Breast epithelium (tissue), 4 donors: ENCODE data around the gene BRD9. TPM values are rescaled to one million over a fixed set of nuclear protein-coding genes. Genes with fewer than 3 reads are reported as not detected.
"Not testable (repeated sequence)": the region's sequence is repeated elsewhere in the genome, so short reads cannot be mapped to it uniquely, and the experiment has no call there.

Experiments used
- DNase-seq, 2 donors: peaks; one replicate each; pipeline ENCODE4 v3.0.0-alpha.2; 2019; ENCODE audit warnings: low spot score in 2 of 2
- H3K27ac ChIP-seq, 2 donors: fragments of 200-600 bp; sonication (generic) in 1 of 2; one replicate each; pipeline ENCODE4 v1.5.1; 2016 to 2019; ENCODE audit warnings: mild to moderate bottlenecking in 1 of 2
- H3K27me3 ChIP-seq, 2 donors: fragments of 200-600 bp; sonication (generic) in 1 of 2; one replicate each; pipeline versions ENCODE4 v1.5.1 to v1.6.0; 2017 to 2019; ENCODE audit warnings: control low read depth in 1 of 2, mild to moderate bottlenecking in 1 of 2
- H3K36me3 ChIP-seq: fragments of 200-600 bp; one replicate; pipeline ENCODE4 v1.5.1; 2019
- H3K4me1 ChIP-seq, 2 donors: fragments of 200-600 bp; sonication (generic); one replicate each; pipeline ENCODE4 v1.5.1; 2016 to 2019; ENCODE audit warnings: control low read depth in 1 of 2
- H3K4me3 ChIP-seq, 3 donors: fragments of 200-600 bp; sonication (generic); 1 replicate in 2 of 3; 2 replicates in 1 of 3; pipeline ENCODE4 v1.5.1; 2016 to 2019; ENCODE audit warnings: mild to moderate bottlenecking in 3 of 3, moderate library complexity in 2 of 3
- H3K9me3 ChIP-seq, 2 donors: fragments of 200-600 bp; sonication (generic) in 1 of 2; one replicate each; pipeline ENCODE4 v1.5.1; 2016 to 2019; ENCODE audit warnings: control low read depth in 1 of 2
- POLR2A ChIP-seq: fragments of 450-650 bp; IDR thresholded peaks from one replicate; pipeline ENCODE4 v1.6.1; 2016; ENCODE audit warnings: antibody characterized with exemption, mild to moderate bottlenecking, moderate library complexity
- POLR2AphosphoS5 ChIP-seq, 3 donors: sonication (generic); formaldehyde crosslinking; IDR thresholded peaks; one replicate each; pipeline ENCODE4 v1.6.1; 2017; ENCODE audit warnings: antibody characterized with exemption in 3 of 3
- intact Hi-C: fragments of 100-400 bp; cut with DNase I; formaldehyde crosslinking; loops from one replicate; pipeline ENCODE4 v1.15.1; 2023; ENCODE audit warnings: low total_unique reads
- total RNA-seq, 3 donors: library from RNA; depleted of rRNA; stranded (reverse); fragments of >200 nt; gene quantifications; one replicate each; pipeline ENCODE4 v1.1.0, GENCODE V29; 2016
- TF ChIP-seq, protein P1 (sequence below), 3 donors: fragments of 450-650 bp; IDR thresholded peaks; one replicate each; pipeline ENCODE4 v1.5.1; 2016 to 2017; ENCODE audit warnings: antibody characterized with exemption in 3 of 3, mild to moderate bottlenecking in 3 of 3, moderate library complexity in 3 of 3

The BRD9 gene
- 10 to 100 TPM; 33.3 to 44.6 (median 36.1) TPM for total RNA-seq

- H3K9me3 ChIP-seq = no peaks in the 10 kb centered on the region
- peaks cover 5 to 14% of the 10 kb centered on the region in 2 donors for H3K4me1 ChIP-seq
- peak within 1 kb of the TSS; percentile 86 to 93 for H3K27ac ChIP-seq
- no peaks in the 10 kb centered on the region for H3K27me3 ChIP-seq
- DNase-seq = peak; percentile 64 to 72
- H3K36me3 ChIP-seq = no peaks in the 10 kb centered on the region
- H3K4me3 ChIP-seq = peak within 1 kb of the TSS; percentile 70 to 97 (median 85)
- TF ChIP-seq POLR2AphosphoS5 (IDR thresholded peaks at IDR 0.05) (peak; percentile 33 to 55 (median 51)), POLR2A (no peak)
- TF ChIP-seq, protein P1, sequence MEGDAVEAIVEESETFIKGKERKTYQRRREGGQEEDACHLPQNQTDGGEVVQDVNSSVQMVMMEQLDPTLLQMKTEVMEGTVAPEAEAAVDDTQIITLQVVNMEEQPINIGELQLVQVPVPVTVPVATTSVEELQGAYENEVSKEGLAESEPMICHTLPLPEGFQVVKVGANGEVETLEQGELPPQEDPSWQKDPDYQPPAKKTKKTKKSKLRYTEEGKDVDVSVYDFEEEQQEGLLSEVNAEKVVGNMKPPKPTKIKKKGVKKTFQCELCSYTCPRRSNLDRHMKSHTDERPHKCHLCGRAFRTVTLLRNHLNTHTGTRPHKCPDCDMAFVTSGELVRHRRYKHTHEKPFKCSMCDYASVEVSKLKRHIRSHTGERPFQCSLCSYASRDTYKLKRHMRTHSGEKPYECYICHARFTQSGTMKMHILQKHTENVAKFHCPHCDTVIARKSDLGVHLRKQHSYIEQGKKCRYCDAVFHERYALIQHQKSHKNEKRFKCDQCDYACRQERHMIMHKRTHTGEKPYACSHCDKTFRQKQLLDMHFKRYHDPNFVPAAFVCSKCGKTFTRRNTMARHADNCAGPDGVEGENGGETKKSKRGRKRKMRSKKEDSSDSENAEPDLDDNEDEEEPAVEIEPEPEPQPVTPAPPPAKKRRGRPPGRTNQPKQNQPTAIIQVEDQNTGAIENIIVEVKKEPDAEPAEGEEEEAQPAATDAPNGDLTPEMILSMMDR (IDR thresholded peaks at IDR 0.05) = no peak
- intact Hi-C loops = no loop called here
These were observed at the start of gene BRD9, which contains the start of gene TRIP13 for GRCh38 chr5:892394-893136. TSS of gene BRD9 (minus strand) at chr5:892801. CDS start at chr5:892657, 144 bp downstream. TSS of gene TRIP13 (plus strand) at chr5:892884. CDS start at chr5:892999, 115 bp downstream.

- H3K4me3 ChIP-seq, H3K36me3 ChIP-seq, H3K4me1 ChIP-seq, intact Hi-C loops, H3K9me3 ChIP-seq, DNase-seq, H3K27me3 ChIP-seq, H3K27ac ChIP-seq: not testable (repeated sequence)
These were observed 48.1 kb upstream of the BRD9 start for GRCh38 chr5:940741-941140.

DNA sequence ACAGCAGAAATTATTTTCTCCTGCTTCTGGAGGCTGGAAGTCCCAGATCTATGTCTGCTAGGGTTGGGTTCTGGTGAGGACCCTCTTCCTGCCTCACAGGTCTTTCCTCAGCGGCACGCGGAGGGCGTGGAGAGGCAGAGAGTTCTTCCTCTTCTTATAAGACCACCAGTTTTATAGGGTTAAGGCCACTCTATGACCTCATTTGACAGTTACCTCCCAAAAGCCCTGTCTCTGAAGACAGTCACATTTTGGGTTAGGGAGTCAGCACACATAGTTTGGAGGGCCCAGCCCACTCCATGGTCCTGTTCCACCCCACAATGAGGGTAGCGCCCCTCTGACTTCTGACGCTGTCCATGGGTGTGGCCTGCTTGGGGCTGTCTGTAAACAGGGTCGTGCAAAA lies 46.8 kb upstream of the BRD9 start:
- H3K27ac ChIP-seq = no peak overlapping the region
- TF ChIP-seq, protein P1 (IDR thresholded peaks at IDR 0.05) = no peak
- no peak for TF ChIP-seq POLR2AphosphoS5 (IDR thresholded peaks at IDR 0.05)
- no peak for TF ChIP-seq POLR2A
- no peaks in the 10 kb centered on the region for H3K27me3 ChIP-seq
- H3K4me3 ChIP-seq = no peak overlapping the region
- no peaks in the 10 kb centered on the region for H3K9me3 ChIP-seq
- H3K4me1 ChIP-seq = no peaks in the 10 kb centered on the region
- no peaks in the 10 kb centered on the region for H3K36me3 ChIP-seq
- intact Hi-C loops = no loop called here
- DNase-seq = no peak

DNA sequence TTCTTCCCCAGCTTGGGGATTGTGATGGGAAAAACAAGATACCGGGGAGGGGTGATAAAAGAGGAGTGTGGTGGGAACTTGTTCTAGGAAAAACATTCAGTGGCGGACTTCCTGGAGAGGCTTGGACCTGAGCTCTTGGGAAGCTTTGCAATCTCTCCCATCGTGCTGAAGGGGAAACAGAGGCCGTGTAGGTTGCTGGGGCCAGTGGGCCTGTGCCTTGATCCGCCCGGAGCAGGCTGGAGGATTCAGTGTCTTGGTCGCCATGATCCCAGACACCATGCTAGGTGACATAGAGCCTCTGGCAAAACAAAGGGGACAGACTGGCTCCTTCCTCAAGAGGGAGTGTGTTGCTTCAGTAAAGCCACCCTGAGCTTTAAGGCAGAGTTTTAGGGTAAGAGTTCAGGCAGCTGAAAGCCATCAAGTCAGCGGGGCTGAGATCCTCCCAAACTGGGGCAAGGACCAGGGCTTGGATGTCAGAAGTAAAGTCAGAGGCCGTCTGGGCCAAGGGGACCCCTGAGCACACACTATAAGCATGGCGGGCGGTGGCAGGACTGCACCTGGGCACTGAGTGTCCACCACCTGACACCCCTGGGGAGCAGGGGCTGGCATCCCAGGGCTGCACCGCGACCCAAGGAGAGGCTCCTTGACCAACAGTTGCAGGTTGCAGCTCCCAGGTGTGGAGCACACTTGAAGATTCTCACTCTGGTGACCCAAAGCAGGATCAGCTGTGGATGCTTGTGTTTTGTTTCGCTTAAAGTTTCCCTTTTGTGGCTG lies 44.7 kb upstream of the BRD9 start:
- Histone ChIP-seq H3K27me3 (no peaks in the 10 kb centered on the region), H3K27ac (no peak overlapping the region), H3K4me3 (no peak overlapping the region), H3K36me3 (no peaks in the 10 kb centered on the region), H3K9me3 (no peaks in the 10 kb centered on the region), H3K4me1 (peaks cover 0 to 7% of the 10 kb centered on the region in 2 donors)
- DNase-seq = no peak
- intact Hi-C loops = no loop called here
- no peak for TF ChIP-seq POLR2A
- TF ChIP-seq POLR2AphosphoS5 (IDR thresholded peaks at IDR 0.05) = no peak
- TF ChIP-seq, protein P1 (IDR thresholded peaks at IDR 0.05) = no peak

- no peak overlapping the region for H3K27ac ChIP-seq
- no peaks in the 10 kb centered on the region for H3K36me3 ChIP-seq
- no peak for TF ChIP-seq POLR2A
- no peak for TF ChIP-seq POLR2AphosphoS5 (IDR thresholded peaks at IDR 0.05)
- TF ChIP-seq, protein P1 (IDR thresholded peaks at IDR 0.05) = no peak
- no peak overlapping the region for H3K4me3 ChIP-seq
- DNase-seq = no peak
- no peaks in the 10 kb centered on the region for H3K27me3 ChIP-seq
- no peaks in the 10 kb centered on the region for H3K9me3 ChIP-seq
- H3K4me1 ChIP-seq = peaks cover 0 to 7% of the 10 kb centered on the region in 2 donors
- intact Hi-C loops = no loop called here
These were observed 43.8 kb upstream of the BRD9 start for GRCh38 chr5:936149-937144.
